Keratinocyte (primary cell): Measurements from ENCODE around the gene SRGAP2.
"Not testable (repeated sequence)": the region's sequence is repeated elsewhere in the genome, so short reads cannot be mapped to it uniquely, and the experiment has no call there.

Experiments
- EZH2 ChIP-seq: IDR thresholded peaks from one replicate; pipeline ENCODE4 v1.6.1; 2012; ENCODE audit warnings: inconsistent platforms, mild to moderate bottlenecking, low read length, moderate library complexity
- TF ChIP-seq, protein P1 (sequence below), 3 experiments: IDR thresholded peaks in 1 of 3; conservative IDR thresholded peaks in 1 of 3; optimal IDR thresholded peaks in 1 of 3; 2 replicates in 2 of 3; 3 replicates in 1 of 3; pipeline versions ENCODE3 to v1.5.1; 2011; ENCODE audit warnings: low read length in 3 of 3, mild to moderate bottlenecking in 3 of 3, moderate library complexity in 2 of 3, control low read depth in 1 of 3, inconsistent platforms in 1 of 3; ENCODE audit not compliant: insufficient read depth in 2 of 3; ENCODE audit errors: extremely low read depth in 1 of 3

DNA sequence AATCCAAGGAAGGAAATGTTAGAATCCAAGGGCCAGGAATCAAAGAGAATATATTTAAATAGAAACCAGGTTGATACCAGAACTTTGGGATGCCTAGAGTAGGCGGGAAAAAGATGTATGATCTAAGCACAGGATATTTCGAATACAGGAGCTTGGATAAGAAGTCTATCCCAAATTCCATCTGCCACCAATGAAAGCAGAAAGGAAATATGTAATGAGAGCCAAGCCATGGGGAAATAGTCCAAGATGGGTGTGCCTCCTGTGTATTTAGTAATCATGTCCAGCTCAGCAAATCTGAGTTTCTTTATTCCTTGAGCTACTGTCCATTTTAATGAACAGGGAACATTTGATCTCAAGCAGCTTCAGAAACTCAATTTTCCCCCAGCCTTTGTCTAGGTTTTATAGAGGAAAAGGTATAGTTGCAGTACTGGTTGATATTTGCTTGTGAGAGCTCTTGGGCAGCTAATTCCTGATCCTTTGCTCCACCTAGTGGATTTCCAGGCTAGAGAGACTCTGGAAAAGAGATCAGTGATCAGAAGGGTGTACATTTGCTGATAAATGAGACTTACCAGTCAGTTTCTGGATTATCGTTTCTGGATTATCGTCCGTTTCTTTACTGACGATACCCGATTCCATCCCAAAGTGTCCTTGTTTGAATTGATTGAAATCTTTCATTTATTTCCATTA lies 29.0 kb upstream of the SRGAP2 start:
- TF ChIP-seq, protein P1, sequence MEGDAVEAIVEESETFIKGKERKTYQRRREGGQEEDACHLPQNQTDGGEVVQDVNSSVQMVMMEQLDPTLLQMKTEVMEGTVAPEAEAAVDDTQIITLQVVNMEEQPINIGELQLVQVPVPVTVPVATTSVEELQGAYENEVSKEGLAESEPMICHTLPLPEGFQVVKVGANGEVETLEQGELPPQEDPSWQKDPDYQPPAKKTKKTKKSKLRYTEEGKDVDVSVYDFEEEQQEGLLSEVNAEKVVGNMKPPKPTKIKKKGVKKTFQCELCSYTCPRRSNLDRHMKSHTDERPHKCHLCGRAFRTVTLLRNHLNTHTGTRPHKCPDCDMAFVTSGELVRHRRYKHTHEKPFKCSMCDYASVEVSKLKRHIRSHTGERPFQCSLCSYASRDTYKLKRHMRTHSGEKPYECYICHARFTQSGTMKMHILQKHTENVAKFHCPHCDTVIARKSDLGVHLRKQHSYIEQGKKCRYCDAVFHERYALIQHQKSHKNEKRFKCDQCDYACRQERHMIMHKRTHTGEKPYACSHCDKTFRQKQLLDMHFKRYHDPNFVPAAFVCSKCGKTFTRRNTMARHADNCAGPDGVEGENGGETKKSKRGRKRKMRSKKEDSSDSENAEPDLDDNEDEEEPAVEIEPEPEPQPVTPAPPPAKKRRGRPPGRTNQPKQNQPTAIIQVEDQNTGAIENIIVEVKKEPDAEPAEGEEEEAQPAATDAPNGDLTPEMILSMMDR (optimal IDR thresholded peaks at IDR 0.05 in 1 of 3, IDR thresholded peaks at IDR 0.05 in 1 of 3, conservative IDR thresholded peaks at IDR 0.05 in 1 of 3; ENCODE audit: extremely low read depth in 1 of 3, insufficient read depth in 2 of 3, low read length in 3 of 3): not testable (repeated sequence)
- TF ChIP-seq EZH2: not testable (repeated sequence)
